Ishikawa (cell line): ENCODE measurements around the gene CFAP61.

Experiments used
- MAX ChIP-seq: IDR thresholded peaks from 2 replicates; pipeline ENCODE4 v1.6.1; 2012
- RAD21 ChIP-seq: IDR thresholded peaks from 2 replicates; pipeline ENCODE4 v1.6.1; 2012; ENCODE audit warnings: low read depth

GRCh38 chr20:20083807-20084206 is 31.5 kb downstream of the CFAP61 start:
- TF ChIP-seq RAD21 (peak; percentile 62), MAX (no peak)
